HCT116 (cell line): Measurements from ENCODE around the gene ERG.

ENCODE experiments used
- CTCF ChIP-seq, 3 experiments: fragments of 200-600 bp in 1 of 3; sonication (generic) in 1 of 3; IDR thresholded peaks in 2 of 3; conservative IDR thresholded peaks in 1 of 3; 2 replicates each; pipeline ENCODE4 v1.5.1; 2012 to 2017; ENCODE audit warnings: low read depth in 2 of 3, low read length in 2 of 3, antibody characterized with exemption in 1 of 3, borderline replicate concordance in 1 of 3, control low read depth in 1 of 3, mild to moderate bottlenecking in 1 of 3, mixed read lengths in 1 of 3, mixed run types in 1 of 3, moderate library complexity in 1 of 3; ENCODE audit not compliant: insufficient read depth in 1 of 3
- EZH2 ChIP-seq: fragments of 200-600 bp; sonication (generic); IDR thresholded peaks from 2 replicates; pipeline ENCODE4 v1.6.1; 2017; ENCODE audit warnings: antibody characterized with exemption, mixed run types
- POLR2A ChIP-seq: IDR thresholded peaks from 2 replicates; pipeline ENCODE4 v1.7.0; 2011; ENCODE audit warnings: borderline replicate concordance; ENCODE audit not compliant: insufficient read depth, insufficient read length; ENCODE audit errors: extremely low read depth
- POLR2AphosphoS5 ChIP-seq: IDR thresholded peaks from 2 replicates; pipeline ENCODE4 v1.6.1; 2011; ENCODE audit warnings: mild to moderate bottlenecking, low read depth, low read length, moderate library complexity
- RAD21 ChIP-seq: IDR thresholded peaks from 2 replicates; pipeline ENCODE4 v1.6.1; 2012; ENCODE audit warnings: low read depth, mild to moderate bottlenecking
- SIN3A ChIP-seq: IDR thresholded peaks from 2 replicates; pipeline ENCODE4 v1.6.1; 2012; ENCODE audit warnings: low read depth
- SP1 ChIP-seq: IDR thresholded peaks from 2 replicates; pipeline ENCODE4 v1.6.1; 2012; ENCODE audit warnings: low read depth
- SRF ChIP-seq: IDR thresholded peaks from 2 replicates; pipeline ENCODE4 v1.6.1; 2012; ENCODE audit warnings: low read depth

DNA sequence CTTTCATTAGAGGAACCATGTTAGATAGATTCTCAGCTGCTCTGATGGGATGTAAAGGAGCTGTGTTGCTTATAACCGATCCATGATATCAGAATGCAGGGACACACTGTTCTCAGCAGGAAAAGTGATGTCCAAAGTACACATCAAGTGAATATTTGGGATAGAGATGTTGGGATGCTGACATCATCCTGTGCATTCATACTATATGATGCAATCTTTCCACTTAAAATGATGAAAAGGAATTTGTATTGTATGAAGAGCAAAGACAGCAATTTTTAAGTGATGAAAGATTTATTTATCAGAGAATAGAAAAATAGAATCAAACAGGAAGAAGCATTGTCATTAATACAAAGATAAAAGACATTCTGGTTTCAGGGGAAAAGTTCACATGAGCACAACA, 110.1 kb downstream of the ERG start:
- TF ChIP-seq CTCF (IDR thresholded peaks at IDR 0.05 in 2 of 3, conservative IDR thresholded peaks at IDR 0.05 in 1 of 3; ENCODE audit: borderline replicate concordance in 1 of 3, insufficient read depth in 1 of 3, low read depth in 2 of 3, low read length in 2 of 3): no peak
- TF ChIP-seq EZH2: no peak
- TF ChIP-seq SRF: no peak
- TF ChIP-seq SP1: no peak
- no peak for TF ChIP-seq RAD21
- no peak for TF ChIP-seq SIN3A
- no peak for TF ChIP-seq POLR2A
- TF ChIP-seq POLR2AphosphoS5: no peak
